ACHN (cell line): ENCODE measurements around the gene RAI1.

Experiments used
- DNase-seq: peaks from one replicate; pipeline ENCODE4 v3.0.0-alpha.2; 2015
- in situ Hi-C: cut with HindIII; loops from 2 replicates; pipeline ENCODE4 v1.10.0; 2017; ENCODE audit warnings: low sequenced_read_pairs, low pct_ligation_motif_present, low pct_unique_long_range_greater_than_20kb

Gene RAI1

DNA sequence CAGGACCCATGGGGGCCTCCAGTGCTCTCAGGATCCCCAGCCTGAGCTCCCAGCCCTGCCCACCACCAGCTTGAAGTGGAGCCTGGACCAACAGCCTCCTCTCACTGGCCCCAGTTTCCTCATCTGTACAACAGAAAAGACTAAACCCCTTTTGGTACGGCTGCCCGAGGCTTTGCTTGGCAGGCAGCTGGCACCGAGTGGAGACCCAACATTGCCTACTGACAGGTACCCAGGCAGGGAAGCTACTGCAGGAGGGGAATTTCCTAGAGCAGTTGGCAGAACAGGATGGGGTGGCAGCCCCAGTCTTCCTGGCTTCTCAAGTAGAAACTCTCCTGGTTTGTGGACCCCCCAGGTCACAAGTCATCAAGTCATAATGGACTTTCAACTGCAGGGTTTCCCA, 141.4 kb downstream of the RAI1 start:
- in situ Hi-C loops, result no loop called here
- no peak for DNase-seq

DNA sequence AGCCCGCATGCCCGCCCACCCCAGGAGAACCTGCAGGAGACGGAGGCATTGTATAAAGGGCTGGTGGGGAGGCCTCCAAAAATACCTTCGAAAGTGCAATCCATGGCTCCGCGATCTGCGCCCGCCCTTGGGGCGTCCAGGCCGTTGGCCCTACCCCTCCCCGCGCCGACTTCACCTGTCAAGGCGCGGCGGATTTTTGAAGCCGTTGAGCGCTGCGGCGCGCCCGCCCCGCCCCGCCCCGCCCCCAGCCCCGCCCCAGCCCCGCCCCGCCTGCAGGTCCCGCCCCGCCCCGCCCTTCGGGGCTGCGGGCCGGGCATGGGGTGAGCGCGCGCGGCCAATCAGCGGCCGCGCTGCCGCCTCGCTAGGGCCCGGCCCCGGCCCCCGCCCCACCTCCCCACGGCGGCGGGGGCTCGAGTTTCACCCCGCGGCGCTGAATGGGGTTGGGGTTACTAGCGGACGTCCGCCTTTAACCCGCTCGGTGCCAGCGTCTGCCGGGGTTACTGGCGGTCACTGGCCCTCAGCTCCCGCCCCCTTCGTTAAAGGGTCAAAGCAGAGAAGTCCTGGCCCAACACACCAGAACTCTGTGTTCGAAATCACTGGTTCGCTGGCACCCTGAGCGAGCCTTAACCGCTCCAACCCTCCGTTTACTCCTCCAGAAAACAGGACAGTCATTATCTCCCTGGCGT, 142.3 kb downstream of the RAI1 start:
- in situ Hi-C loops, result no loop called here
- DNase-seq, result peak; percentile 92

DNA sequence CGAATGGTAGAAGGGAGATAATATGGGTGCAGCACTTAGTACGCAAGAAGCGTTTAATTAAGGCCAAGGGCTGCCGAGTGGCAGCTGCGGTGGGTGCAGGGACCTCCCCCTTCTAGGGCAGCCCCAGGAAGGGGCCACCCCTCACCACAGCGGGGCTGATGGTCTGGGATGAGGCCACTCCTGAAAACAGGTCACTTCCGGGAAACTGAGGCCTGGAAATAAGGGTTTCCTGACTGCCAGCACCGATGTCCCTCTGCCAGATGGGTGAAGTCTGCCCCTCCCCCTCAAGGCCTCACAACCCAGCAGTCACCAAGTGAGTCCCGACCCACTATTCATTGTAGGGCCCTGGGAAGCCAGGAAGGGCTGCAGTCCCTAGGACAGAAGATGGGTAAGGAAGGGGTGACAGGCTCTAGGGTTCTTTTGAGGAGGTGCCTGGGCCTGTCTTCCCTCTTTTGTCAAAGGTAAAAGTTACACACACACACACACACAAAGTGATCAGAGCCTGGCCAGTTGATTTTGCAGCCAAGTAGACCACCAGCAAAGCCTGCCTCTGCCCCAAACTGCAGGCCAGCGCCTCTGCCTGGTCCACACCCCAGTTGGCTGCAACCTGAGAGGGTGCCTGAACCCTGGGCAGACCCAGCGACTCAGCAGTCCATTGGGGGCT, 143.0 kb downstream of the RAI1 start:
- in situ Hi-C loops, result no loop called here

DNA sequence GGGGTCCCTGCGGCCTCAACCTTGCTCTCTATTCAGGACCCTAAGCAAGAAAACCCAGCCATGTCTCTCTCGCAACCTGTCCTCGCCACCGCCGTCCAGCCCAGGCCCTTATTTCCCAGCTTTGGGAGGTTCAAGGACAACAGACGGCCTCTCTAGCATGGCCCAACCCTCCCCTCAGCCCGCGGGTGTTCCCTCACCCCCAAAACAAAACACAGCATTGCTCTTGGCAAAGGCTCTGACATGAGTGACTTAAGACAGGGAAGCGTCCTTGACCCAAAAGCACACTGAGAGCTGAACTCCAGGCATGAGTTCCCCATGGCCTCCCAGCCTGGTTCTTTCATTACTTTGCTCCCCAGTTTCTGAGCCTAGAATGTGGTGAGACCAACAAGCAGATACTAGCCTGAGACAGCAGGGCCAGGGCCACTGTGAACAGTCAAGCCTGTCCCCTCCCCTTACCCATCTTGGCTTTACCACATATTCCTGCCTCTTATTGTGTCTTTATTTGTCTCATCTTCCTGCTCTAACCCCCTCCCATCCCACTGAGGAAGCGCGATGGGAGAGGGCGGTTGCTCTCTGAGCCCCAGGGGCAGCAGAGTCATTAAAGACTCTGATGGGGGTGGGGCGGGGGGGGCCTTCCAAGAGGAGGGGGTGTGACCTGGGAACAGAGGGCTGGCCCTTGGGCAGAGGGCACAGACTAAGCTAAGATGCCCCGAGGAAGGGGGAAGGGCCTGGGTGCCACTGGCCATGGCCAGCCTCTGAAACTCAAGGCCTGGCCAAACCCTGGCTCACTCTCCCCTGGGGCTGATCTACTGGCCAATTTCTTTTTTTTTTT, 143.7 kb downstream of the RAI1 start:
- no peak for DNase-seq
- in situ Hi-C loops, result no loop called here

More for the DNA sequence above, 143.0 kb downstream of the RAI1 start:
- DNase-seq, result no peak

DNA sequence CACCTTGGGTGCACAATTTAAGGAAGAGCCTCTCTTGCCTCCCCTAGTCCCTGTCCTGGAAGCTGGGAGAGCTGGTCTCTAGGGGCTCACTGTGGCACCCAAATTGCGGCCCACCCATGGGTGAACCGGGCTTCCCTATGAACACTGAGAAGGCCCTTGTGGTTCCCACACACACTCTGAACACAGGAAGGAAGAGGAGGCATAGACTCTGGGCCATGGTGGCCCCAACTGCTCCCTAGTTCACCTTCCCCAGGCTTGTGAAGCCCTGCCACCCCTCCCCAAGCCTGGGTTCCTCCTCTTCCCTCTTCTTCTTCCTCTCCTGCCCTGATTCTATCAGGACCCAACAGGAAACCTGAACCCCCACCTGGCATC, 145.1 kb downstream of the RAI1 start:
- in situ Hi-C loops, result no loop called here
- DNase-seq, result no peak

DNA sequence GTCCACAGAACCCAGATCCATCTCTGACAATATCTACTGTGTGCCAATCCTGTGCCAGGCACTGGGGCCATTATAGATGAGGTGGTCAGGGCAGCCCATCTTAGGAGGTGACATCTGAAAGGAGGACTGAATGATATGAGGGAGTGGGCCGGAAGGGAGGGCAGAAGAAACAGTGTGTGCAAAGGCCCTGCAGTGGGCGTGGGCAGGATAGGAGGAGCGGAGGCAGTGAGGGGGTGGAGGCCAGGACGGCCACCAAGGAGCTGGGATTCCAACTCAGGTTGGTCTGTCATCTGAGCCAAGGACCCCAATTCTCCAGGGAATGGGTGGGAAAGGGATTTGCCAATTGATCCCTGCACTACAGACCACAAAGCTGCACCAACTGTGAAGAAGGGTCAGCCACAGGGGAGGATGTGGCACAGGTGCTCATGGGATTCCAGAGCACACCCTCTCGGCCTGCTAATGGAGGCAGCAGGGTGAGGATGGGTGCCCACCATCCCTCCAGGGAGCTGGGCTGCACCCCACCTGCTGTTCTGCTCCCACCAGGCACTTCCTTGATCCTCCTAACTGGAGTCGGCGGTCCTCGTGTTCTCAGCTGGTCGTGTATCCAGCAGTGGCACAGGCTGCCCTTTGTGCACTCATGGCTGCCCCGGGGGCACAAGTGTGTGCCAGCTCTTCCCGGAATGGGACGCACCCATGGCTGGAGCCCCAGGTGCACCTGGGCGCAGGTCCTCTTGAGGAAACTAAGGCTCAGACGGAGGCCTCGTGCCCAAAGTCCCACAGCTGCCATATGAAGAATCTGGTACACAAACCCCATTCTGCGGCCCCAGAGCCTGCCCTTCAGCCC, 145.9 kb downstream of the RAI1 start:
- DNase-seq, result no peak
- in situ Hi-C loops, result no loop called here

DNA sequence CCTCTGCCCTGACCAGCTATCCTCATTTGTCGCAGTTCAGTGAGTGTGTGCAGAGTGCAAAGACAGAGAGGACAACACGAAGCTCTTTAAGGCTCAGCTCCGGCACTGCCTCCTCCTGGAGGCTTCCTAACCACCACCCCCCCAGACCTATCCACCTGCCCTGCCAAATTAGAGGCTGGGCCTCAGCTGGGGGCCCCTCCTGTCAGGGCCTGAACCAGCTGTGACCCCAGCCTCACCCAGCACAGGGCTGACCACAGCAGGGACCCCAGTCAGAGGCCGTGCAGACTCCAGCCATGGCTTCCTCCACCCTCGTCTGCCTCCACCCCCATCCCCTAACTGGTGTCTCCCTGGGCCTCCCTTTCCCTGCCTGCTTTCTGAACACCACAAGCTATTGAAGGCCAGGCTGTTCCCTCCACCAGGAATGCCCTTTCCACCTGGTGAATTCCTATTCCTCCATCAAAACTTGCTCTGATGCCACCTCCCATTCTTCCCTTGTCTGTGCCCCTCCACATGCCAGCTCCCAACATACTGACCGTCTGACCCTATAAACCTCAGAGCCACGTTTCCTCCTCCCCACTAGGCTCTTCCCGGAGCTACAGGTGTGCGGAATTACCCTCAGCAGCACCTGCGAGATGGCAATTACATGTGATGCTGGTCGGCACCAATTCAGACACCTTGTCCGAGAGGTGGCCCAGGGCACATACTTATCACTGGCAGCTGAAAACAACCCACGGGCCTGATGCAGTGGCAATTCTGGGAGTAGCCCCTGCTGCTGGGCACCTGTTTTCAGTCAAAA, 146.8 kb downstream of the RAI1 start:
- in situ Hi-C loops, result no loop called here
- DNase-seq, result no peak

DNA sequence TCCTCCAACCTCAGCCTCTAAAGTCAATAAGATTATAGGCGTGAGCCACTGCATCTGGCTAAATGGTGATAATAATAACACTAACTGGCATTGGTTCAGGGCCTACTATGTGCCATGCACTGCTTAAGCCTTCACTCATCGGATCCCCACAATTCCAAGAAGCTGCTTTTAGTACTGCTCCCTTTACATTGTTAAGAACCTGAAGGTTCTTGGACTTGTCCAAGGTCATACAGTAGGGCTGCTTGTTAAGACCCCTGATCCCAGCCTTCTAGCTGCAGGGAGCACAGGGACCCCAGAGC, 149.0 kb downstream of the RAI1 start:
- in situ Hi-C loops, result no loop called here
- no peak for DNase-seq

GRCh38 chr17:17830740-17831207, 149.5 kb downstream of the RAI1 start:
- no peak for DNase-seq
- in situ Hi-C loops, result no loop called here

DNA sequence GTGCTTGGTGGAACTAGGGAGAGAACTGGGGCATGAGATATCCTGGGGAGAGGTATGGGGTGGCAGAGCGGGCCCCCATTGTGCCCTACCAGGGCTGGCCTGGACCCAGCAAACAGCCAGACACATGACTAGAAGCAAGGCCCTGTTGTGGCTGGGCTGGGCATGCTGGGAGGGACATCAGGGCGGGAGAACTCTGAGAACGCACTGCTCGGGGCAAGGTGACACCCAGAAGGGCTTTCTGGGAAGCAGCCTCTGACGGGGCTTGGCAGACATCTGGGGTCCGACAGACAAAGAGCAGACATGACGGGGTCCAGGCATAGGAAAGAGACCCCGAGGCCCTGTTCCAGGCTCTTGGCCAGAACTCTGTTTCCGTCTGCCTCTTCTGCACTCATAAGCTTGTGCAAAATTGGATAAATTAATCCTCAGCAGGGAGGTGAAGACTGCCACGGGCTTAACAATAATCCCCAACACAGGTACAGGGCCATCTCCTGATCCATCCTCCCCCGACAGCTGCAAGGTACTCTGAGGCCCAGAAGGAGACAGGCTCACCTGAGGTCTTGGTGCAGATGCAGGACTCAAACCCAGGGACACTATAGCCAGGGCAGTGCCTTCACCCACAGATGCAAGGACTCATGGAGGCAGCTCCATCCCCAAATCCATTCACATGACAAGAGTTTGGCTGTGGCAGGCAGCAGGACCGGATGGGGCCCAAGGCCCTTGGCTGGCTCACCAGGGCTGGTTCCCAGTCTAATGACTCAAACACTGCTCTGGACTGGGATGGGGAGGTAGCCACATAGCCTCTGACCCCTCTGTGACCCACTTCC, 150.2 kb downstream of the RAI1 start:
- in situ Hi-C loops, result no loop called here
- no peak for DNase-seq

- in situ Hi-C loops, result no loop called here
- no peak for DNase-seq
Observed at GRCh38 chr17:17832032-17832363, 150.7 kb downstream of the RAI1 start.

DNA sequence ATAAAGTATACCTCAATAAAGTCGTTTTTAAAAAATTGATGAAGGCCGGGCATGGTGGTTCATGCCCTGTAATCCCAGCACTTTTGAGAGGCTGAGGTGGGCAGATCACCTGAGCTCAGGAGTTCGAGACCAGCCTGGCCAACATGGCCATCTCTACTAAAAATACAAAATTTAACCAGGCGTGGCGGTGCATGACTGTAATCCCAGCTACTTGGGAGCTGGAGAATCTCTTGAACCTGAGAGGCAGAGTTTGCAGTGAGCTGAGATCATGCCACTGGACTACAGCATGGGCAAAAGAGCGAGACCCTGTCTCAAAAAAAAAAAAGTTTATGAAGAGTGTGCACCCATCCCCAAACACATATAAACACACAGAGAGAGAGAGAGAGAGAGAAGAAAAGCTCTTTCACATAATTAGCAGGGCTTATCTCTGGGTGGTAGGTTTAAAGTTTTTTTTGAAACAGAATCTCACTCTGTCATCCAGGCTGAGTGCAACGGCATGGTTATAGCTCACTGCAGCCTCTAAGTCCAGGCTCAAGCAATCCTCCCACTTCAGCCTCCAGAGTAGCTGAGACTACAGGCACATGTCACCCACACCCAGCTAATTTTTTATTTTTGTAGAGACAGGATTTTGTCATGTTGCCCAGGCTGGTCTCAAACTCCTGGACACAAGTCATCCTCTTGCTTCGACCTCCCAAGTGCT, 152.6 kb downstream of the RAI1 start:
- in situ Hi-C loops, result no loop called here
- no peak for DNase-seq

DNA sequence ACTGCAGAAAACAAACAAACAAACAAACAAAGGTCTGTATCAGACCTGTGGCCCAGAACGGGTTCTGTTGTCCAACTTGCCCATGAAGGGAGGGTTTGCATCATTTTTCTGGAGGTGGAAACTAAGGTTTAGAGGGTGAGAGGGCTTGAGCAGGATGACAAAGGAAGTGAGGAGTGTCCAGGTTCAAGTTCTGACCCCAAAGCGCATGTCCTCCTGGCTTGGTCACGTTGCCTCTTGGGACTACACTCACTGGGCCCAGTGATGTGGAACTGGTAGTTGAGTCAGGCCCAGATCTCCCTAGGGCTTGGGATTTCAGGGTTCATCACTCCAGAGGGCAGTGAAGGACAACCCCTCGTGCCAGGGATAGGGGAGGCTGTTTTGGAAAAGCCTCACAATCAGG, 153.7 kb downstream of the RAI1 start:
- peak; percentile 63 for DNase-seq
- in situ Hi-C loops, result no loop called here

DNA sequence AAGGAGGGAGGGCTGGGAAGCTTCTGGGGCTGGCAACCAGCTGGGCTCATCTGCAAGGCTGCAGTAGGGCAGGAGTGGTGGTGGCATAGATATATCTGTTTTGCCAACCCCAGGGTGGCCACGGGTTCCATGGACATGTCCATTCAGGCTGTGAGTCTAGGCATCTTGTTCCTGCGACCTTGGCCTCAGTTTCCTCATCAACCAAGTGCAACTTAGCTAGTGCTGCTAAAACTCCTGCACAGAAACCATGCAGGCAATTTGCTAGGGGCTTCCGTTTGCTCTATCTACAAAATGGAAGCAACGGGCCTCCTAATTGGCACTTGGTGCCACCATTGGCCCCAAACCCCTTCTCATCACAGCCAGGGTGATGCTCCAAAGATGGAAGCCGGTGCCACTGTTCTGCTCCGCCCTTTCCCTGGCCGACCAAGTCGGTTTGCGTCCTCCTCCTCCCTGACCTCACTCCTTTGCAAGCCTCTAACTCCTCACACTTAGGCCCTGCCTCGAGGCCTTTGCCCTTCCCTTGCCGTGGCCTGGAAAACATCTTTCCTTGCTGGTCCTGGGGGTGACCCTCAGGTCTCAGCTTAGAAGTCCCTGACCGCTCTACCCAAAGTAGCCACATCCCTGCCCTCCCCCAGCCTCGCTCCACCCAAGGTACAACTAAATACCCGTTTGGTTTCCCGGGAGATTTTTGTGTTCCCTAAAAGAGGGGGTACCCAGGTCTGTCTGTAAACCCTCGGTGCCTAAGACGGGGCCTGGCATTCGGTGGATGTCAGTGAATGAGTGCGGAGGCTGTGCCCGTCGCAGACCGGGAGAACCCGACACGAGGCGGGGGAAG, 154.4 kb downstream of the RAI1 start:
- peak; percentile 33 for DNase-seq
- in situ Hi-C loops, result no loop called here

GRCh38 chr17:17836250-17836817, 155.1 kb downstream of the RAI1 start:
- peak; percentile 98 for DNase-seq
- in situ Hi-C loops, result no loop called here

DNA sequence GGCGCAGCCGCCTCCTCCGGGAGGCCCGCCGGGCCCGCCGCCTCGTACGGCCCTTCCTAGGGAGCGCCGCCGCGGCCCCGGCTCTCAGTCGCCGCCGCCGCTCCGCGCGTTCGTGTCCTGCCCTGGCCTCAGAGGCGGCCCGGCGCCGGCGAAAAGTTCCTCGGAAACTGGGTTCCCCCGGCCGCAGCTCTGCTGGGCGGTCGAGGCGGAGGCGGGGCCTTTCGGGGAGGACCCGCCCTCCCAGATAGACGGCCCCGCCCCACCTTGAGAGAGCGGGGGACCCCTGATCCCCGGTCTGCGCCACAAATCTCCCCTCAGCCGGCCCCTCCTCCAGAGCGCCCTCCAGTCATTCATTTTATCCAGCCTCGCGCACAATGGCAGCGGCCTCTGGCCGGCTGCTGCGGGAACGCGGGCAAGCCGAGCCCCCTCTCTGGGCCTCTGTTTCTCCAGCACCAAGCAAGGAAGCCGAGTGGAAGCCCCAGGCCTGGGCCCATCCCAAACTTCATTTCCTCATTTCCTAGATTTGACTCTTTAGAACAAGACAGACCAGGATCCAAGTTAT, 155.6 kb downstream of the RAI1 start, which contains the start of gene SREBF1:
Gene SREBF1, minus strand, starts transcription at position 169 of the 562 bp plus-strand sequence. CDS start 169 bp downstream, outside the sequence.
- DNase-seq, result peak; percentile 74
- in situ Hi-C loops, result no loop called here
